Gastrocnemius medialis (tissue), 4 donors: ENCODE measurements around the gene MGAT5.

ENCODE experiments used
- POLR2A ChIP-seq, 2 donors: fragments of 450-650 bp; IDR thresholded peaks; one replicate each; pipeline ENCODE4 v1.6.1; 2017; ENCODE audit warnings: antibody characterized with exemption in 2 of 2, mild to moderate bottlenecking in 2 of 2, moderate library complexity in 2 of 2
- TF ChIP-seq, protein P1 (sequence below), 5 experiments: fragments of 450-650 bp in 3 of 5; fragments of 200-600 bp in 2 of 5; sonication (generic) in 2 of 5; IDR thresholded peaks in 4 of 5; conservative IDR thresholded peaks in 1 of 5; 1 replicate in 4 of 5; 2 replicates in 1 of 5; pipeline ENCODE4 v1.5.1; 2016 to 2019; ENCODE audit warnings: antibody characterized with exemption in 5 of 5, mild to moderate bottlenecking in 3 of 5, moderate library complexity in 3 of 5

DNA sequence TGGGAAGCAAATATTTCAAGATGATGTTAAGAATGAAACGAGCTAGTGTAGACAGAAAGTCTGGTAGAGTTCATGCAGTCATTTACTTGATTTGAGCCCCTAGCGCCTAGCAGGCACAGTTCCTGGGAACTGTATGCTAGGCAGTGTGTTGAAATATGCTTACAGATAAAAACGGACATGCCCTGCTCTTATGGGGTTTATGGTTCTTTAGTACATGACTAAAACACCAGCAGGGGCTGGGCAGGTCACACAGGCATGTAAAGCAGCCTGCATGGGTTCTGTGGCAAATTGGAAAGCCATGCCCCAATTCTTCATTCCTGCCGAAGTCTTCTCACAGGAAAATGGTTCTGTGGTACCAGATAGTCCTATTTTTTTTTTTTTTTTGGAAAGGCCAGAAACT, 27.3 kb upstream of the MGAT5 start:
- TF ChIP-seq, protein P1, sequence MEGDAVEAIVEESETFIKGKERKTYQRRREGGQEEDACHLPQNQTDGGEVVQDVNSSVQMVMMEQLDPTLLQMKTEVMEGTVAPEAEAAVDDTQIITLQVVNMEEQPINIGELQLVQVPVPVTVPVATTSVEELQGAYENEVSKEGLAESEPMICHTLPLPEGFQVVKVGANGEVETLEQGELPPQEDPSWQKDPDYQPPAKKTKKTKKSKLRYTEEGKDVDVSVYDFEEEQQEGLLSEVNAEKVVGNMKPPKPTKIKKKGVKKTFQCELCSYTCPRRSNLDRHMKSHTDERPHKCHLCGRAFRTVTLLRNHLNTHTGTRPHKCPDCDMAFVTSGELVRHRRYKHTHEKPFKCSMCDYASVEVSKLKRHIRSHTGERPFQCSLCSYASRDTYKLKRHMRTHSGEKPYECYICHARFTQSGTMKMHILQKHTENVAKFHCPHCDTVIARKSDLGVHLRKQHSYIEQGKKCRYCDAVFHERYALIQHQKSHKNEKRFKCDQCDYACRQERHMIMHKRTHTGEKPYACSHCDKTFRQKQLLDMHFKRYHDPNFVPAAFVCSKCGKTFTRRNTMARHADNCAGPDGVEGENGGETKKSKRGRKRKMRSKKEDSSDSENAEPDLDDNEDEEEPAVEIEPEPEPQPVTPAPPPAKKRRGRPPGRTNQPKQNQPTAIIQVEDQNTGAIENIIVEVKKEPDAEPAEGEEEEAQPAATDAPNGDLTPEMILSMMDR (IDR thresholded peaks at IDR 0.05 in 4 of 5, conservative IDR thresholded peaks at IDR 0.05 in 1 of 5): no peak
- no peak for TF ChIP-seq POLR2A (IDR thresholded peaks at IDR 0.05)
